Sigmoid colon (tissue), 7 donors: ENCODE data around the gene UPK3B. TPM values are rescaled to one million over a fixed set of nuclear protein-coding genes. Genes with fewer than 3 reads are reported as not detected.
A peak's percentile ranks its signal among the peaks of the same experiment; 100 is the strongest.
"Not testable (repeated sequence)": the region's sequence is repeated elsewhere in the genome, so short reads cannot be mapped to it uniquely, and the experiment has no call there.

Experiments
- DNase-seq: peaks from one replicate; pipeline ENCODE4 v3.0.0-alpha.2; 2019
- H3K27ac ChIP-seq, 4 donors: fragments of 200-600 bp; sonication (generic); one replicate each; pipeline ENCODE4 v1.5.1; 2016 to 2019; ENCODE audit warnings: mild to moderate bottlenecking in 1 of 4
- H3K27me3 ChIP-seq, 3 donors: fragments of 200-600 bp; sonication (generic); one replicate each; pipeline ENCODE4 v1.5.1; 2019; ENCODE audit warnings: mild to moderate bottlenecking in 1 of 3
- H3K36me3 ChIP-seq, 4 donors: fragments of 200-600 bp; sonication (generic); one replicate each; pipeline ENCODE4 v1.5.1; 2016 to 2019
- H3K4me1 ChIP-seq, 4 donors: fragments of 200-600 bp; sonication (generic); one replicate each; pipeline ENCODE4 v1.5.1; 2017 to 2019
- H3K4me3 ChIP-seq, 4 donors: fragments of 200-600 bp; sonication (generic); one replicate each; pipeline ENCODE4 v1.5.1; 2017 to 2019; ENCODE audit warnings: mild to moderate bottlenecking in 2 of 4, moderate library complexity in 1 of 4
- H3K9me3 ChIP-seq, 4 donors: fragments of 200-600 bp in 3 of 4; sonication (generic) in 3 of 4; one replicate each; pipeline versions ENCODE4 v1.5.1 to v1.6.1; 2013 to 2019
- EP300 ChIP-seq, 4 donors: sonication (generic); formaldehyde crosslinking; IDR thresholded peaks; one replicate each; pipeline ENCODE4 v1.6.1; 2017; ENCODE audit warnings: antibody characterized with exemption in 4 of 4
- POLR2A ChIP-seq, 2 donors: fragments of 450-650 bp; IDR thresholded peaks; one replicate each; pipeline ENCODE4 v1.6.1; 2016; ENCODE audit warnings: antibody characterized with exemption in 2 of 2, mild to moderate bottlenecking in 2 of 2, moderate library complexity in 2 of 2
- POLR2AphosphoS5 ChIP-seq, 4 donors: sonication (generic); formaldehyde crosslinking; IDR thresholded peaks; one replicate each; pipeline ENCODE4 v1.6.1; 2017; ENCODE audit warnings: antibody characterized with exemption in 4 of 4
- WGBS, 2 donors: extraction: QIAGEN DNeasy Blood & Tissue Kit; methylation state at CpG; one replicate each; pipeline ENCODE4 v1.1.7; 2013; 5-methylcytosine and 5-hydroxymethylcytosine counted together
- intact Hi-C: fragments of 100-400 bp; cut with DNase I; formaldehyde crosslinking; loops from one replicate; pipeline ENCODE4 v1.15.1; 2023
- polyA plus RNA-seq, 3 donors: library from polyadenylated mRNA; stranded (reverse); fragments of 200-250 nt; gene quantifications; one replicate each; pipeline ENCODE4 v1.2.3, GENCODE V29; 2013
- small RNA-seq, 3 donors: library from RNA; depleted of rRNA; stranded (forward); fragments of <200 nt; gene quantifications; one replicate each; pipeline ENCODE3, GENCODE V24; 2016
- total RNA-seq, 4 donors: library from RNA; depleted of rRNA; stranded (reverse); fragments of >200 nt; gene quantifications; one replicate each; pipeline ENCODE4 v1.1.0, GENCODE V29; 2016
- donor health status: healthy with polysubstance abuse.
- donor health status: Bipolar disorder and iron deficiency.
- donor health status: healthy.

The UPK3B gene
- total and polyA plus RNA-seq, 7 donors, result 0.27 to 3.9 (median 0.87) TPM; not detected in 1

DNA sequence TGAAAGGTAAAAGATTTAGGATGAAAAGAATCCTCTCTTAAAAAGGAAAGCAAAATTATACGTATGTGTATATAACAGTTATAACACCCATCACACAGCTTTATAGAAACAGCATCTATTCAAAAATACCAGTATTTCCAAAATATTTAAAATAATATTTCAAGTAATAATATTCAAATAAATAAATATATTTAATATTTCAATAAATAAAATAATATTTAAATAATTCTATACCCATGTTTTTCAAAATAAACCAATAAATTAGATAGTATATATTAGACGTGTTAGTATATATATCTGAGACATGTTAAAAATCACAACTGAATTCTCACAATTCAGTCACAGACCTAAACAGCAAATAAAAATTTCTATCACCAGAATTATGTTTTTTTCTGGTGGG lies 21.3 kb downstream of the UPK3B start:
- H3K27me3 ChIP-seq, H3K4me3 ChIP-seq, H3K36me3 ChIP-seq, H3K4me1 ChIP-seq, H3K27ac ChIP-seq, DNase-seq, H3K9me3 ChIP-seq, intact Hi-C loops: not testable (repeated sequence)
- WGBS, 2 donors, result 87 to 96% methylated on average over 2 of the region's 2 CpGs

GRCh38 chr7:76543197-76543596 lies 32.8 kb downstream of the UPK3B start, which contains the start of gene SPDYE16:
Gene SPDYE16, minus strand, starts transcription at chr7:76543297. Its CDS starts 1,838 bp downstream, at chr7:76541459.
- H3K4me3 ChIP-seq, intact Hi-C loops, H3K36me3 ChIP-seq, H3K9me3 ChIP-seq, H3K27ac ChIP-seq, H3K4me1 ChIP-seq, DNase-seq, H3K27me3 ChIP-seq: not testable (repeated sequence)
- no CpG with 5 or more reads among the region's 8 CpGs for WGBS, 2 donors

GRCh38 chr7:76549025-76549854 lies 38.9 kb downstream of the UPK3B start:
- Histone ChIP-seq H3K4me3 (peak overlapping the region; percentile 89 to 99 (median 94)), H3K4me1 (peaks cover 0 to 13% (median 2%) of the 10 kb centered on the region in 4 donors), H3K27ac (peak overlapping the region; percentile 96 to 98 (median 96))
- H3K27me3 ChIP-seq, intact Hi-C loops, H3K9me3 ChIP-seq, H3K36me3 ChIP-seq: not testable (repeated sequence)
- DNase-seq, result peak; percentile 96
- TF ChIP-seq POLR2A (IDR thresholded peaks at IDR 0.05) (peak; percentile 44 to 46), EP300 (IDR thresholded peaks at IDR 0.05) (peak in 1 of 4 donors; percentile 61), POLR2AphosphoS5 (IDR thresholded peaks at IDR 0.05) (peak; percentile 85 to 93 (median 88))
- 0% methylated on average over 71 of the region's 71 CpGs for WGBS, 2 donors

DNA sequence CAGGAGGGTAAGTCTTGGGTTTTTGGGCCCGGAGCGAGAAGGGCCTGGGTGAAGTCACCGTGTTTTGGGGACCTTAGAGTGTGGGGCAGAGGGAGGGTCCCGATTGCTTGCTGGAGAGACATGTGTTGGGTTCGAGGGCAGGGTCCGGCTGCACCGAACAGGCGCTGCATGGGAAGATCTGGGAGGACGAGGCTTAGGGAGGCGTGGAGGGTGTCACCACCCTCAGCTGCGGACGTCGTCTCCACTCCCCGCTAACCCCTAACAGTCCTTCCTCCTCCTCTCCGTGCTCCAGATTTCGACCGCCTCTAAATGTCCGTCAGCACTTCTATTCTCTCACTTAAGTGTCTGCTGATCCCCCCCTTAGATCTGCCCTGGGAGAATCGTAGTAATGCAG lies 39.5 kb downstream of the UPK3B start:
- H3K4me1 ChIP-seq, result peaks cover 0 to 13% (median 2%) of the 10 kb centered on the region in 4 donors
- peak overlapping the region; percentile 96 to 98 (median 96) for H3K27ac ChIP-seq
- H3K27me3 ChIP-seq, H3K9me3 ChIP-seq, H3K36me3 ChIP-seq, intact Hi-C loops, DNase-seq: not testable (repeated sequence)
- peak overlapping the region; percentile 89 to 99 (median 94) for H3K4me3 ChIP-seq
- 0 to 1% methylated on average over 19 of the region's 19 CpGs for WGBS, 2 donors

DNA sequence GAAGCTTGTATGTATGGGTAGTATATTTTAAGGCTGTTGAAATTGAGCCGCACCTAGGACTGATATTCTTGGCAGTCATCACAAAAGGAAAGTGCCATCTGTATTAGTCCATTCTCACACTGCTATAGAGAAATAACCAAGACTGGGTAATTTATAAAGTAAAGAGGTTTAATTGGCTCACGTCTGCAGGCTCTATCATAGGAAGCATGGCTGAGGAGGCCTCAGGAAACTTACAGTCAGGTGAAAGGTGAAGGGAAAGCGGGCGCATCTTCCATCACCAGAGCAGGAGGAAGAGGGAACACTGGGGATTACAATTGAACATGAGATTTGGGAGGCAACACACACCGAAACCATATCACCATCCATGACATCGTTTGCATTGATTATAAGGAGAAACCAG lies 41.6 kb downstream of the UPK3B start:
- H3K9me3 ChIP-seq, H3K4me3 ChIP-seq, H3K27me3 ChIP-seq, H3K27ac ChIP-seq, intact Hi-C loops, H3K36me3 ChIP-seq, DNase-seq: not testable (repeated sequence)
- WGBS, 2 donors, result 89 to 96% methylated on average over 6 of the region's 6 CpGs
- peaks cover 0 to 13% (median 2%) of the 10 kb centered on the region in 4 donors for H3K4me1 ChIP-seq

DNA sequence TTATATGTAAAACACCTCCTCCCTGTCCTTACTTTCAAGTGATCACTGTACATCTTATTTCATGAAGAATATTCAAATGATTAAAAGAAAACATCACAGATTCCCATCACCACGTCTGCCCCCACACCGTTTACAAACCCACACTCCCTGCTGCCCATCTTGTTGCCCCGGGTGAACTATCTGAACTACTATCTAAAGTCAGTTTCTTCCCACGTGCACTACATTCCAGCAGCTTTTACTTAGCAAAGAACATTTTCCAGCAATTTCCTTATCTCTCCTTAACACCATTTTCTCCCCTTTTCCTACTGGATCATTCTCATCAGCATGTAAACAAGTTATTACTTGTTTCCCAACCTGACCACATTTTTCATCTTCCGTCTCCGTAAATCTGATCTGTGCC lies 49.3 kb downstream of the UPK3B start:
- intact Hi-C loops, H3K4me1 ChIP-seq: not testable (repeated sequence)
- WGBS, 2 donors, result 76 to 84% methylated on average over 6 of the region's 6 CpGs

GRCh38 chr7:76560157-76560556 lies 49.8 kb downstream of the UPK3B start:
- H3K36me3 ChIP-seq, H3K4me3 ChIP-seq, H3K4me1 ChIP-seq, intact Hi-C loops, H3K9me3 ChIP-seq, DNase-seq, H3K27ac ChIP-seq, H3K27me3 ChIP-seq: not testable (repeated sequence)
- WGBS, 2 donors, result 89 to 91% methylated on average over 4 of the region's 4 CpGs

More for the DNA sequence above, 49.3 kb downstream of the UPK3B start:
- DNase-seq, H3K27ac ChIP-seq, H3K9me3 ChIP-seq, H3K36me3 ChIP-seq, H3K4me3 ChIP-seq, H3K27me3 ChIP-seq: not testable (repeated sequence)

GRCh38 chr7:76561342-76561741 lies 51.0 kb downstream of the UPK3B start:
- intact Hi-C loops, H3K4me1 ChIP-seq, H3K27ac ChIP-seq, H3K4me3 ChIP-seq, DNase-seq, H3K36me3 ChIP-seq, H3K9me3 ChIP-seq, H3K27me3 ChIP-seq: not testable (repeated sequence)
- WGBS, 2 donors, result 93 to 97% methylated on average over 3 of the region's 3 CpGs

- H3K27ac ChIP-seq, H3K9me3 ChIP-seq, intact Hi-C loops, DNase-seq, H3K4me1 ChIP-seq, H3K27me3 ChIP-seq, H3K36me3 ChIP-seq, H3K4me3 ChIP-seq: not testable (repeated sequence)
- 97 to 98% methylated on average over 2 of the region's 3 CpGs for WGBS, 2 donors
Measured at GRCh38 chr7:76565001-76565400, 54.6 kb downstream of the UPK3B start.

Small RNA genes lying within 50 kb of the gene (small RNA-seq; reads per million reads assigned to genes)
- 0 reads per million in 3 donors for gene RF00019

Other genes starting within 250 kb of the UPK3B start
- 1,000 to 10,000 TPM in 3 of 4 donors, 100 to 1,000 TPM in 1; 929 to 2,528 (median 1,357) TPM for gene HSPB1, start 207.9 kb upstream of the UPK3B start, total RNA-seq
- 100 to 1,000 TPM; 202 to 340 (median 208) TPM for gene HSPB1, start 207.9 kb upstream of the UPK3B start, polyA plus RNA-seq
- 10 to 100 TPM; 42.5 to 59.0 (median 52.3) TPM for gene YWHAG, start 151.6 kb upstream of the UPK3B start, total RNA-seq
- 10 to 100 TPM; 45.6 to 64.0 (median 62.4) TPM for gene YWHAG, start 151.6 kb upstream of the UPK3B start, polyA plus RNA-seq
- gene SSC4D, start 100.9 kb upstream of the UPK3B start, total RNA-seq, result 1 to 10 TPM in 1 of 4 donors, under 1 TPM in 1, not detected in 2; 0.71 to 3.6 TPM
- gene SSC4D, start 100.9 kb upstream of the UPK3B start, polyA plus RNA-seq, result 1 to 10 TPM in 1 of 3 donors, under 1 TPM in 1, not detected in 1; 0.47 to 1.2 TPM
- gene ZP3, start 85.6 kb upstream of the UPK3B start, total RNA-seq, result 1 to 10 TPM in 3 of 4 donors, not detected in 1; 1.4 to 2.1 (median 1.8) TPM
- 1 to 10 TPM; 1.4 to 4.8 (median 4.5) TPM for gene ZP3, start 85.6 kb upstream of the UPK3B start, polyA plus RNA-seq
- gene DTX2, start 48.8 kb upstream of the UPK3B start, total RNA-seq, result 10 to 100 TPM; 11.1 to 29.9 (median 17.0) TPM
- 10 to 100 TPM; 23.4 to 71.9 (median 37.9) TPM for gene DTX2, start 48.8 kb upstream of the UPK3B start, polyA plus RNA-seq
- 1 to 10 TPM in 1 of 4 donors, under 1 TPM in 1, not detected in 2; 0.16 to 2.5 TPM for gene SPDYE16, start 32.7 kb downstream of the UPK3B start, total RNA-seq
- gene SPDYE16, start 32.7 kb downstream of the UPK3B start, polyA plus RNA-seq, result under 1 TPM in 2 of 3 donors, not detected in 1; 0.06 to 0.60 TPM
- gene POMZP3, start 116.7 kb downstream of the UPK3B start, total RNA-seq, result 1 to 10 TPM; 6.4 to 8.4 (median 7.3) TPM
- gene POMZP3, start 116.7 kb downstream of the UPK3B start, polyA plus RNA-seq, result 10 to 100 TPM in 2 of 3 donors, 1 to 10 TPM in 1; 3.0 to 12.2 (median 10.2) TPM